Measurements from ENCODE around the gene GRIA4. TPM values are rescaled to one million over a fixed set of nuclear protein-coding genes. Genes with fewer than 3 reads are reported as not detected.

GRIA4 gene
- total RNA-seq, 1 donor from 2014 or later, result 3.7 TPM

- Mint-ChIP-seq H3K27ac (no peak overlapping the region), H3K4me3 (no peak overlapping the region), H3K27me3 (ENCODE audit: insufficient read depth, low read depth) (no peaks in the 10 kb centered on the region), H3K36me3 (no peaks in the 10 kb centered on the region), H3K9me3 (peaks cover 5% of the 10 kb centered on the region), H3K4me1 (no peaks in the 10 kb centered on the region)
- Histone ChIP-seq H3K79me2 (ENCODE audit: low read depth) (no peaks in the 10 kb centered on the region), H3K4me1 (no peaks in the 10 kb centered on the region), H3F3A (ENCODE audit: low read depth) (no peaks in the 10 kb centered on the region), H3K4me2 (no peak overlapping the region), H3K27me3 (no peaks in the 10 kb centered on the region), H3K4me3 (no peak overlapping the region), H3K36me3 (no peaks in the 10 kb centered on the region), H3K27ac (no peak overlapping the region), H4K20me1 (ENCODE audit: low read depth) (no peaks in the 10 kb centered on the region), H2AFZ (replicated peaks) (no peak overlapping the region), H3K9ac (no peak overlapping the region), H3K9me3 (ENCODE audit: low read depth) (no peaks in the 10 kb centered on the region)
- DNase-seq (ENCODE audit: low spot score), result no peak
- TF ChIP-seq EZH2 (IDR thresholded peaks at IDR 0.05) (no peak), EZH2phosphoT487 (IDR thresholded peaks at IDR 0.05) (no peak), CTCF (IDR thresholded peaks at IDR 0.05) (no peak)
Measured at GRCh38 chr11:105642870-105643269, 33.0 kb downstream of the GRIA4 start.

GRCh38 chr11:105644839-105645573 lies 35.1 kb downstream of the GRIA4 start:
- no peak for DNase-seq (ENCODE audit: low spot score)
- TF ChIP-seq EZH2phosphoT487 (IDR thresholded peaks at IDR 0.05), result no peak
- TF ChIP-seq EZH2 (IDR thresholded peaks at IDR 0.05), result no peak
- TF ChIP-seq CTCF (IDR thresholded peaks at IDR 0.05), result no peak

GRCh38 chr11:105647780-105648179 lies 37.9 kb downstream of the GRIA4 start:
- Histone ChIP-seq H2AFZ (replicated peaks) (no peak overlapping the region), H3F3A (ENCODE audit: low read depth) (no peaks in the 10 kb centered on the region), H3K4me1 (no peaks in the 10 kb centered on the region), H3K9ac (no peak overlapping the region), H3K4me3 (no peak overlapping the region), H3K79me2 (ENCODE audit: low read depth) (no peaks in the 10 kb centered on the region), H3K27me3 (no peaks in the 10 kb centered on the region), H3K27ac (no peak overlapping the region), H3K4me2 (no peak overlapping the region), H3K36me3 (no peaks in the 10 kb centered on the region), H4K20me1 (ENCODE audit: low read depth) (no peaks in the 10 kb centered on the region), H3K9me3 (ENCODE audit: low read depth) (no peaks in the 10 kb centered on the region)
- H3K27me3 Mint-ChIP-seq (ENCODE audit: insufficient read depth, low read depth), result no peaks in the 10 kb centered on the region
- TF ChIP-seq CTCF (IDR thresholded peaks at IDR 0.05) (no peak), EZH2phosphoT487 (IDR thresholded peaks at IDR 0.05) (no peak), EZH2 (IDR thresholded peaks at IDR 0.05) (no peak)
- no peak for DNase-seq (ENCODE audit: low spot score)
- H3K36me3 Mint-ChIP-seq, result no peaks in the 10 kb centered on the region
- no peak overlapping the region for H3K27ac Mint-ChIP-seq
- peaks cover 5% of the 10 kb centered on the region for H3K9me3 Mint-ChIP-seq
- H3K4me1 Mint-ChIP-seq, result no peaks in the 10 kb centered on the region
- H3K4me3 Mint-ChIP-seq, result no peak overlapping the region

More at GRCh38 chr11:105644839-105645573, 35.1 kb downstream of the GRIA4 start:
- Histone ChIP-seq H3K79me2 (ENCODE audit: low read depth) (no peaks in the 10 kb centered on the region), H3F3A (ENCODE audit: low read depth) (no peaks in the 10 kb centered on the region), H3K36me3 (no peaks in the 10 kb centered on the region), H3K27me3 (no peaks in the 10 kb centered on the region), H3K9ac (no peak overlapping the region), H3K9me3 (ENCODE audit: low read depth) (no peaks in the 10 kb centered on the region), H3K4me2 (no peak overlapping the region), H3K4me3 (no peak overlapping the region), H3K4me1 (no peaks in the 10 kb centered on the region), H2AFZ (replicated peaks) (no peak overlapping the region), H4K20me1 (ENCODE audit: low read depth) (no peaks in the 10 kb centered on the region), H3K27ac (no peak overlapping the region)
- Mint-ChIP-seq H3K27ac (no peak overlapping the region), H3K36me3 (no peaks in the 10 kb centered on the region), H3K27me3 (ENCODE audit: insufficient read depth, low read depth) (no peaks in the 10 kb centered on the region), H3K9me3 (peaks cover 5% of the 10 kb centered on the region), H3K4me1 (no peaks in the 10 kb centered on the region), H3K4me3 (no peak overlapping the region)

Data from neural progenitor cell (in vitro differentiated cells).